H1 (cell line): ENCODE data around the gene S100A4. TPM values are rescaled to one million over a fixed set of nuclear protein-coding genes. Genes with fewer than 3 reads are reported as not detected.

Experiments used
- BRCA1 ChIP-seq: IDR thresholded peaks from 2 replicates; pipeline ENCODE4 v1.6.1; 2012; ENCODE audit warnings: low read depth, low read length, improper control_type of control experiment
- CHD2 ChIP-seq: IDR thresholded peaks from 2 replicates; pipeline ENCODE4 v1.6.1; 2012; ENCODE audit warnings: low read length, improper control_type of control experiment
- EGR1 ChIP-seq: IDR thresholded peaks from 2 replicates; pipeline ENCODE4 v1.6.1; 2011; ENCODE audit warnings: low read depth, low read length, borderline replicate concordance
- EP300 ChIP-seq, 2 experiments: IDR thresholded peaks; 1 replicate in 1 of 2; 2 replicates in 1 of 2; pipeline ENCODE4 v1.6.1; 2011 to 2012; ENCODE audit warnings: low read depth in 2 of 2, low read length in 2 of 2, mild to moderate bottlenecking in 2 of 2, borderline replicate concordance in 1 of 2, inconsistent platforms in 1 of 2, moderate library complexity in 1 of 2
- NRF1 ChIP-seq: IDR thresholded peaks from 2 replicates; pipeline ENCODE4 v1.6.1; 2011; ENCODE audit warnings: mild to moderate bottlenecking, low read depth, low read length, improper control_type of control experiment
- polyA plus RNA-seq, 7 experiments: library from polyadenylated mRNA; depleted of rRNA in 3 of 7; stranded (reverse) in 5 of 7; unstranded in 2 of 7; fragments of >200 nt in 5 of 7; fragments of 200-250 nt in 2 of 7; gene quantifications; 1 replicate in 5 of 7; 2 replicates in 1 of 7; 4 replicates in 1 of 7; pipeline versions ENCODE4 v1.2.1 to v1.2.3, GENCODE V29; 2011 to 2013; ENCODE audit warnings: missing spikeins in 2 of 7, mixed read lengths in 2 of 7
- total RNA-seq: library from RNA; stranded (reverse); fragmentation: NEBNext Ultra II Directional; extraction: Animal tissue kit (Norgen Biotek cat#: 25700); gene quantifications from 2 replicates; pipeline ENCODE4 v1.2.1, GENCODE V29; 2021

S100A4 gene
- total and polyA plus RNA-seq, 2 of the 8 experiments (the other 6 are each of a cell fraction or from before 2014, with no cell fraction given), result 36.3 to 85.4 TPM

- no peak for TF ChIP-seq CHD2
- no peak for TF ChIP-seq EP300 (IDR thresholded peaks at IDR 0.05; ENCODE audit: borderline replicate concordance in 1 of 2, low read depth in 2 of 2, low read length in 2 of 2)
- TF ChIP-seq NRF1, result no peak
- no peak for TF ChIP-seq EGR1
- TF ChIP-seq BRCA1, result no peak
Observed at GRCh38 chr1:153561466-153561985, 15.9 kb upstream of the S100A4 start (continued).
